ENCODE measurements around the gene WSCD1. TPM values are rescaled to one million over a fixed set of nuclear protein-coding genes. Genes with fewer than 3 reads are reported as not detected.

WSCD1 gene
- total and polyA plus RNA-seq, 2 donors (not counting 1 experiment from before 2014, with no cell fraction given) = not detected

- H3K79me2 ChIP-seq (ENCODE audit: control insufficient read depth, insufficient read depth, low read length) = no peaks in the 10 kb centered on the region
- POLR2A ChIA-PET = no interaction called here
- no peaks in the 10 kb centered on the region for H3K4me1 Mint-ChIP-seq
- no peak overlapping the region for H3K4me3 Mint-ChIP-seq
- no peaks in the 10 kb centered on the region for H3K36me3 ChIP-seq (replicated peaks in 1 of 2; ENCODE audit: control extremely low read depth in 1 of 2, control insufficient read depth in 1 of 2, extremely low read depth in 1 of 2, insufficient read depth in 2 of 2, low read length in 1 of 2)
- H3K27me3 ChIP-seq (replicated peaks in 1 of 4; ENCODE audit: control extremely low read depth in 1 of 4, control insufficient read depth in 3 of 4, insufficient read depth in 4 of 4, low read length in 3 of 4) = no peaks in the 10 kb centered on the region
- peaks cover 0 to 3% (median 0%) of the 10 kb centered on the region in 3 donors for H3K9me3 ChIP-seq (ENCODE audit: control extremely low read depth in 1 of 3, control insufficient read depth in 2 of 3, insufficient read depth in 1 of 3, low read length in 2 of 3)
- H3K27me3 Mint-ChIP-seq = peaks cover 16% of the 10 kb centered on the region
- intact Hi-C loops (cut with micrococcal nuclease) = no loop called here
- H4K20me1 ChIP-seq (ENCODE audit: control insufficient read depth, insufficient read depth, low read length, poor library complexity, severe bottlenecking) = no peaks in the 10 kb centered on the region
- no peak overlapping the region for H3K27ac Mint-ChIP-seq
- DNase-seq (no peak), ATAC-seq (ENCODE audit: low read depth) (no peak)
- 95% methylated on average over 10 of the region's 12 CpGs for WGBS (ENCODE audit: insufficient coverage)
- H3K4me1 ChIP-seq (ENCODE audit: control insufficient read depth in 2 of 2, insufficient read depth in 2 of 2, low read length in 2 of 2) = no peaks in the 10 kb centered on the region
- H3K9me3 Mint-ChIP-seq (ENCODE audit: insufficient read depth) = no peaks in the 10 kb centered on the region
- H2AFZ ChIP-seq (ENCODE audit: insufficient read depth, low read depth, low read length, poor library complexity, severe bottlenecking) = no peak overlapping the region
- H3K27ac ChIP-seq (ENCODE audit: low read length in 2 of 2) = no peak overlapping the region
- H3K9ac ChIP-seq (ENCODE audit: low read length) = no peak overlapping the region
- no peak overlapping the region for H3K4me3 ChIP-seq (ENCODE audit: control extremely low read depth in 1 of 5, extremely low read depth in 1 of 5, insufficient read depth in 1 of 5, low read depth in 2 of 5, low read length in 4 of 5)
- TF ChIP-seq CTCF (IDR thresholded peaks at IDR 0.05) = no peak
- TF ChIP-seq EZH2 (IDR thresholded peaks at IDR 0.05; ENCODE audit: borderline replicate concordance, insufficient read depth, low read depth, low read length, poor library complexity, severe bottlenecking) = no peak
- no peak overlapping the region for H3K4me2 ChIP-seq (replicated peaks; ENCODE audit: low read depth, low read length, poor library complexity, severe bottlenecking)
- CTCF ChIA-PET = no interaction called here
Observed at GRCh38 chr17:6104956-6105648, 34.9 kb downstream of the WSCD1 start.

GRCh38 chr17:6105649-6106007 lies 35.4 kb downstream of the WSCD1 start:
- ATAC-seq (ENCODE audit: low read depth) (no peak), DNase-seq (no peak)
- H3K27me3 ChIP-seq (replicated peaks in 1 of 4; ENCODE audit: control extremely low read depth in 1 of 4, control insufficient read depth in 3 of 4, insufficient read depth in 4 of 4, low read length in 3 of 4) = no peaks in the 10 kb centered on the region
- intact Hi-C loops (cut with micrococcal nuclease) = no loop called here
- Mint-ChIP-seq H3K4me1 (no peaks in the 10 kb centered on the region), H3K4me3 (no peak overlapping the region), H3K27me3 (peaks cover 16% of the 10 kb centered on the region), H3K9me3 (ENCODE audit: insufficient read depth) (no peaks in the 10 kb centered on the region), H3K27ac (no peak overlapping the region)
- no peak overlapping the region for H3K4me3 ChIP-seq (ENCODE audit: control extremely low read depth in 1 of 5, extremely low read depth in 1 of 5, insufficient read depth in 1 of 5, low read depth in 2 of 5, low read length in 4 of 5)
- TF ChIP-seq EZH2 (IDR thresholded peaks at IDR 0.05; ENCODE audit: borderline replicate concordance, insufficient read depth, low read depth, low read length, poor library complexity, severe bottlenecking) = no peak
- no peak for TF ChIP-seq CTCF (IDR thresholded peaks at IDR 0.05)
- no peaks in the 10 kb centered on the region for H4K20me1 ChIP-seq (ENCODE audit: control insufficient read depth, insufficient read depth, low read length, poor library complexity, severe bottlenecking)
- H3K27ac ChIP-seq (ENCODE audit: low read length in 2 of 2) = no peak overlapping the region
- H3K36me3 ChIP-seq (replicated peaks in 1 of 2; ENCODE audit: control extremely low read depth in 1 of 2, control insufficient read depth in 1 of 2, extremely low read depth in 1 of 2, insufficient read depth in 2 of 2, low read length in 1 of 2) = no peaks in the 10 kb centered on the region
- H3K79me2 ChIP-seq (ENCODE audit: control insufficient read depth, insufficient read depth, low read length) = no peaks in the 10 kb centered on the region
- H3K9me3 ChIP-seq (ENCODE audit: control extremely low read depth in 1 of 3, control insufficient read depth in 2 of 3, insufficient read depth in 1 of 3, low read length in 2 of 3) = peaks cover 0 to 3% (median 0%) of the 10 kb centered on the region in 3 donors
- WGBS (ENCODE audit: insufficient coverage) = 82% methylated on average over 4 of the region's 6 CpGs
- H2AFZ ChIP-seq (ENCODE audit: insufficient read depth, low read depth, low read length, poor library complexity, severe bottlenecking) = no peak overlapping the region
- no peak overlapping the region for H3K4me2 ChIP-seq (replicated peaks; ENCODE audit: low read depth, low read length, poor library complexity, severe bottlenecking)
- H3K9ac ChIP-seq (ENCODE audit: low read length) = no peak overlapping the region
- no peaks in the 10 kb centered on the region for H3K4me1 ChIP-seq (ENCODE audit: control insufficient read depth in 2 of 2, insufficient read depth in 2 of 2, low read length in 2 of 2)
- POLR2A ChIA-PET = no interaction called here
- CTCF ChIA-PET = no interaction called here
